ENCODE data around the gene ZNF205. TPM values are rescaled to one million over a fixed set of nuclear protein-coding genes. Genes with fewer than 3 reads are reported as not detected.

Gene ZNF205
- total and polyA plus RNA-seq, 5 experiments from 2014 or later: not detected

DNA sequence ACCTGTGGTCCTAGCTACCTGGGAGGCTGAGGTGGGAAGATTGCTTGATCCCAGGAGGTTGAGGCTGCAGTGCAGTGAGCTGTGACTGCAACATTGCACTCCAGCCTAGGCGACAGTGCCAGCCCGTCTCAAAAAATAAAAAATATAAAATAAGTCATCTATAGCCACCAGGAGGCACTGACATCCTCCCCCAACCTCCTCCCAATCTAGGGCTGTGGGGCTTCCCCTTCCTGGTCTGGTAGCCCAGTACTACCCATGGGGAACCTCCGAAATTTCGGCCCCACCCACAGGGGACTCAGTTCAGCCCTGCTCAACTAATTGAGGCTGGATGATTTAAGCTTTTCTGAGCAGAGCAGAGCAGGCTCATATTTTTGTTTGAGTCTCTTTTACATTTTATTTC is 16.5 kb upstream of the ZNF205 start:
- Mint-ChIP-seq H3K27me3 (no peaks in the 10 kb centered on the region), H3K27ac (peak overlapping the region; percentile 22 to 91 (median 82)), H3K9me3 (no peaks in the 10 kb centered on the region), H3K4me3 (peak overlapping the region in 5 of 10 donors; percentile 16 to 69 (median 58)), H3K4me1 (peaks cover 20 to 64% (median 45%) of the 10 kb centered on the region in 4 donors), H3K36me3 (no peaks in the 10 kb centered on the region)
- DNase-seq (peak in 9 of 10 donors; percentile 40 to 79 (median 53)), ATAC-seq (peak; percentile 67 to 70)
- POLR2A ChIA-PET: interaction anchor here (0.6 to 15.9 kb wide), 10 partner anchors 8 to 860 kb away, joined by 3 to 261 read pairs (median 5); partner anchors contain the start of genes DNASE1L2, IL32 and ZNF213

- H3K27me3 Mint-ChIP-seq: no peaks in the 10 kb centered on the region
- H3K27ac Mint-ChIP-seq: peak overlapping the region in 6 of 10 donors; percentile 22 to 91 (median 80)
- POLR2A ChIA-PET: interaction anchor here (0.6 to 15.9 kb wide), 11 partner anchors 8 to 860 kb away, joined by 3 to 261 read pairs (median 3); partner anchors contain the start of genes DNASE1L2, IL32 and ZNF213
- no peaks in the 10 kb centered on the region for H3K36me3 Mint-ChIP-seq
- no peaks in the 10 kb centered on the region for H3K9me3 Mint-ChIP-seq
- DNase-seq (no peak), ATAC-seq (no peak)
- H3K4me3 Mint-ChIP-seq: no peak overlapping the region
- H3K4me1 Mint-ChIP-seq: peaks cover 21 to 64% (median 46%) of the 10 kb centered on the region in 4 donors
These were observed 16.0 kb upstream of the ZNF205 start for GRCh38 chr16:3096362-3096761.

- POLR2A ChIA-PET: interaction anchor here (1.0 to 15.9 kb wide), 8 partner anchors 9 to 46 kb away, joined by 3 to 261 read pairs (median 16); partner anchors contain the start of genes IL32 and ZNF213
- DNase-seq (no peak), ATAC-seq (no peak)
- H3K27ac Mint-ChIP-seq: peak overlapping the region in 6 of 10 donors; percentile 17 to 85 (median 72)
- no peak overlapping the region for H3K4me3 Mint-ChIP-seq
- peaks cover 26 to 64% (median 54%) of the 10 kb centered on the region in 4 donors for H3K4me1 Mint-ChIP-seq
- no peaks in the 10 kb centered on the region for H3K27me3 Mint-ChIP-seq
- H3K36me3 Mint-ChIP-seq: no peaks in the 10 kb centered on the region
- H3K9me3 Mint-ChIP-seq: no peaks in the 10 kb centered on the region
These were observed 15.1 kb upstream of the ZNF205 start for GRCh38 chr16:3097266-3097665.

GRCh38 chr16:3098459-3099394 is 13.7 kb upstream of the ZNF205 start, which contains the start of gene ZSCAN10:
ZSCAN10 (minus strand) TSS chr16:3099294; CDS start chr16:3092937, 6,357 bp downstream.
- H3K4me1 Mint-ChIP-seq: peaks cover 28 to 67% (median 66%) of the 10 kb centered on the region in 4 donors
- no peaks in the 10 kb centered on the region for H3K27me3 Mint-ChIP-seq
- DNase-seq: peak in 1 of 10 donors; percentile 10
- peak within 1 kb of the TSS in 9 of 10 donors; percentile 72 to 90 (median 79) for H3K27ac Mint-ChIP-seq
- H3K4me3 Mint-ChIP-seq: peak within 1 kb of the TSS; percentile 70 to 87 (median 78)
- H3K36me3 Mint-ChIP-seq: no peaks in the 10 kb centered on the region
- POLR2A ChIA-PET: interaction anchor here (0.6 to 15.9 kb wide), 14 partner anchors 8 to 422 kb away, joined by 3 to 261 read pairs (median 6); partner anchors contain the start of genes IL32 and ZNF213
- ATAC-seq: no peak
- no peaks in the 10 kb centered on the region for H3K9me3 Mint-ChIP-seq

DNA sequence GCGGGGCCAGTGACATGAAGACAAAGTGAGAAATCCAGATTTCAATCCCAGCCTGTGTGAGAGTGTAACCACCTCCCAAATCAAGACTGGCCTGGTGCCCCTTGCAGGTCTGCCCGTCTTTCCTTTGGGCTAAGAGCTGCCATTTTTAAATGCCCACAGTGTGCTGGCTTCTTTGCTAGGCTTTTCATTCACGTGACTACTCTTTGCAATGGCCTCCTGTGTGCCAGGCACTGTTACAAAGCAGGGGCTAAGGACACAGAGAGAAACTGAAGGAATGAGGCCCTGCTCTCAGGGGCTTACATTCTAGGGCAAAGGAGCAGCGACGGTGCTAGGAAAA is 13.0 kb upstream of the ZNF205 start:
- H3K4me3 Mint-ChIP-seq: peak overlapping the region in 3 of 10 donors; percentile 8 to 82 (median 42)
- no peaks in the 10 kb centered on the region for H3K36me3 Mint-ChIP-seq
- POLR2A ChIA-PET: interaction anchor here (0.6 to 15.9 kb wide), 16 partner anchors 10 to 421 kb away, joined by 3 to 261 read pairs (median 4); partner anchors contain the start of genes IL32 and ZNF213
- ATAC-seq (no peak), DNase-seq (peak in 1 of 10 donors; percentile 4)
- H3K4me1 Mint-ChIP-seq: peaks cover 28 to 65% (median 63%) of the 10 kb centered on the region in 4 donors
- H3K27me3 Mint-ChIP-seq: no peaks in the 10 kb centered on the region
- H3K9me3 Mint-ChIP-seq: no peaks in the 10 kb centered on the region
- H3K27ac Mint-ChIP-seq: peak overlapping the region in 5 of 10 donors; percentile 60 to 89 (median 67)

DNA sequence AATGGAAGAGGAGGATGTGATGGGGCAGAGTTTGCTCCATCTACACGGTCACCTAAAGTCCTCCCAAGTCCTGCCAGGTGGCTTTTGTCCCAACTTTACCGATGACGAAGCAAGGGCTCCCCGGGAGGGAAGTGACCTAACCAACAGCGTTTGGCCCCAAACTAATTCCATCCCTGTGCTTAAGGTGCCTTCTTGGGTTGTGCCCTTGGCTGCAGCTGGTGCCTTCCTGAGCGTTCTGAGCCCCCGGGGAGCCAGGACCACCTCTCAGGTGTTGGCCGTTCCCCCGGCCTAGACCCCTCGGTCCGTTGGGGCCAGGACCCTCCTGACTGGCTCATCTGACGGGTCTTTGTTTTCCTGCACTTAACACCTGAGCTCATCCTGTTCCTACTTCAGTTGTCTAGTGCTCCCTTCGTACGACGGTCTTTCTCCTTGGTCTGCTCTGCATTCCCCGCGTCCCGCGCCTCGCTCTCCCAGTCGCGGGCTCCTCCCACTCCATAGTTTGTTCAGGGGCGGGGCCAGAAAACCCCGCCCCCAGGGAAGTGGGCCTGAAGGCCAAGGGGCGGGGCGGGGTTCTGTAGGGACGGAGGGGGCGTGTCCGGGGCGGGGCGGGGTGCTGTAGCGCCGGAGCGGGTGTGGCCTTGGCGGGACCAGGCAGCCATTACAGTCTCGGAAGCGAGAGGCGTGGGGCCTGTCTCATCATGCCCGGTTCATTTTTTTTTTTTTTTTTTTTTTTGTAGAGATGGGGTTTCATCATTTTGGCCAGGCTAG is 12.5 kb upstream of the ZNF205 start:
- H3K4me1 Mint-ChIP-seq: peaks cover 24 to 60% (median 58%) of the 10 kb centered on the region in 4 donors

DNA sequence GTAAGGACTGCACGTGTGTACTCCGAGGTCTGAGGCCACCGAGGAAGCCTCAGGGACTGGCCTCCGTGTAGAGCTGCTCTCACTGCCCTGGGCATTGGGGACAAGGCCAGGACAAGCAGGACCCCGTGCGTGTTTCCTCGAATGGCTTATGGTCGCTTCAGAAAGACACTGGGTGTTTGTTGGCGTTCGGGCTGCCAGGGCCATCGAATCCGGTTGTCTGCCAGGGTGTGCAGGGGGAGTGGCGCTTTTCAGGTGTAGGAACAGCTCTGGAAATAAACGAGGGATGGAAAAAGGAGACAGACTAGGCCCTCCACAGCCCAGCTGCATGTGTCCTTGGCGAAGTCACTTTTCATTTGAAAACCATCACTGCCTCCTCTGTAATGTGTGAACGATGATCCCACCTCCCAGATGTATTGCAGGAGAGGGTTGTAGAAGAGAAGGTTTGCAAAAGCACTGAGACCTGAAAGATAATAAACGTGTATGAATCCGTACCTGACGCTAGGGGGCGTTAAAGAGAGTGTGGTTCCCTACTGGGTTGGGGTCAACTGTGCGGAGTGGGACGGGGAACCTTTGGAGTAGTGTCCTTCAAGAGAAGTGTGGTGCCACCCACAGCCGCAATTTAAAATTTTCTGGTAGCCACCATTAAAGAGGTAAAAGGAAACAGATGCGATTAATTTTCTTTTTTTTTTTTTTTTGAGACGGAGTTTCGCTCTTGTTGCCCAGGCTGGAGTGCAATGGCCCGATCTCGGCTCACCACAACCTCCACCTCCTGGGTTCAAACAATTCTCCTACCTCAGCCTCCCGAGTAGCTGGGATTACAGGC is 11.2 kb upstream of the ZNF205 start:
- Mint-ChIP-seq H3K9me3 (no peaks in the 10 kb centered on the region), H3K27me3 (no peaks in the 10 kb centered on the region), H3K36me3 (no peaks in the 10 kb centered on the region), H3K27ac (peak overlapping the region; percentile 17 to 93 (median 89)), H3K4me3 (peak overlapping the region; percentile 70 to 92 (median 87)), H3K4me1 (peaks cover 28 to 59% (median 57%) of the 10 kb centered on the region in 4 donors)
- peak in 8 of 10 donors; percentile 27 to 73 (median 50) for DNase-seq
- POLR2A ChIA-PET: interaction anchor here (0.5 to 15.9 kb wide), 13 partner anchors 12 to 316 kb away, joined by 3 to 261 read pairs (median 4); partner anchors contain the start of gene IL32
- ATAC-seq: peak in 1 of 2 donors; percentile 30

More for the DNA sequence above, 12.5 kb upstream of the ZNF205 start:
- Mint-ChIP-seq H3K9me3 (no peaks in the 10 kb centered on the region), H3K27ac (peak overlapping the region in 9 of 10 donors; percentile 46 to 90 (median 79)), H3K27me3 (no peaks in the 10 kb centered on the region), H3K36me3 (no peaks in the 10 kb centered on the region), H3K4me3 (peak overlapping the region; percentile 70 to 87 (median 78))
- peak; percentile 68 to 93 (median 78) for DNase-seq
- ATAC-seq: peak; percentile 78 to 86
- POLR2A ChIA-PET: interaction anchor here (0.6 to 15.9 kb wide), 15 partner anchors 11 to 421 kb away, joined by 3 to 261 read pairs (median 4); partner anchors contain the start of genes IL32 and ZNF213

DNA sequence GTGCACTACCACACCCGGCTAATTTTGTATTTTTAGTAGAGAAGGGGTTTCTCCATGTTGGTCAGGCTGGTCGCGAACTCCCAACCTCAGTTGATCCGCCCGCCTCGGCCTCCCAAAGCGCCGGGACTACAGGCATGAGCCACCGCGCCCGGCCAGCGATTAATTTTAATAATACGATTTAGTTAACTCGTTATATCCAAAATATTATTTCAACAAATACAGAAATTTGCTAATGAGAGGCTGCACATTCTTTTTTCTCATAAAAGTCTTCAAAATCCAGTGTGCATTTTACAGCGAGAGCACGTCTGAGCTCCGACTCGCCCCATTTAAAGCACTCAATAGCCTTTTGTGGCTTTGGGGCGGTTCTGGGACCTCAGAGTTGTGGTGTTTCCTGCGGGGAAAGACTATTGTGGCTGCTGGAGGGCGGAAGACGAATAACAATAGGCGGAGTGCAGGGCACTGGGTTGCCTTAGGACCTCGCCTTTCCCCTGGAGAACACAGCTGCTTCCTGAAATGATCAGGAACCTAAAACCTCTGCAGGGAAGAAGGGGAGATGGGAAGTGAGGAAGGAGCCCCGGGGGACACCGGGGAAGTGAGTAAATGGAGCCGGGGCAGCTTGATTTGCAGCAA is 10.4 kb upstream of the ZNF205 start:
- peaks cover 28 to 61% (median 58%) of the 10 kb centered on the region in 4 donors for H3K4me1 Mint-ChIP-seq
- H3K4me3 Mint-ChIP-seq: peak overlapping the region in 9 of 10 donors; percentile 70 to 92 (median 87)
- DNase-seq (peak in 1 of 10 donors; percentile 17), ATAC-seq (no peak)
- POLR2A ChIA-PET: interaction anchor here (0.5 to 15.9 kb wide), 10 partner anchors 13 to 317 kb away, joined by 3 to 261 read pairs (median 4); partner anchors contain the start of gene IL32
- H3K36me3 Mint-ChIP-seq: no peaks in the 10 kb centered on the region
- peak overlapping the region; percentile 41 to 93 (median 86) for H3K27ac Mint-ChIP-seq
- H3K9me3 Mint-ChIP-seq: no peaks in the 10 kb centered on the region
- H3K27me3 Mint-ChIP-seq: no peaks in the 10 kb centered on the region

- ATAC-seq: peak; percentile 90 to 95
- POLR2A ChIA-PET: interaction anchor here (0.6 to 15.9 kb wide), 17 partner anchors 8 to 195 kb away, joined by 3 to 261 read pairs (median 6); partner anchors contain the start of genes FLYWCH1, IL32, ZNF213 and ZNF263
- no peaks in the 10 kb centered on the region for H3K9me3 Mint-ChIP-seq
- peak overlapping the region; percentile 81 to 96 (median 90) for H3K27ac Mint-ChIP-seq
- H3K4me3 Mint-ChIP-seq: peak overlapping the region; percentile 78 to 93 (median 89)
- no peaks in the 10 kb centered on the region for H3K27me3 Mint-ChIP-seq
- H3K4me1 Mint-ChIP-seq: peaks cover 15 to 41% (median 34%) of the 10 kb centered on the region in 4 donors
- peak; percentile 82 to 95 (median 88) for DNase-seq
- H3K36me3 Mint-ChIP-seq: no peaks in the 10 kb centered on the region
These were observed 6.0 kb upstream of the ZNF205 start for GRCh38 chr16:3106205-3106928.

Data from naive thymus-derived CD8-positive, alpha-beta T cell (primary cell).